ENCODE results near the gene THOP1. TPM values are rescaled to one million over a fixed set of nuclear protein-coding genes. Genes with fewer than 3 reads are reported as not detected.

Gene THOP1
- 28.5 TPM for total RNA-seq

GRCh38 chr19:2785244-2785997 lies at the start of gene THOP1:
Gene THOP1, plus strand, starts transcription at chr19:2785503. Its CDS starts 160 bp downstream, at chr19:2785663.
- H3K36me3 ChIP-seq, result no peaks in the 10 kb centered on the region
- TF ChIP-seq POLR2A (IDR thresholded peaks at IDR 0.05) (no peak), POLR2AphosphoS5 (IDR thresholded peaks at IDR 0.05; ENCODE audit: insufficient read depth in 1 of 2, low read depth in 1 of 2) (peak; percentile 24 to 80), CTCF (IDR thresholded peaks at IDR 0.05) (no peak)
- H3K4me3 ChIP-seq, result peak within 1 kb of the TSS; percentile 63 to 72
- H3K27me3 ChIP-seq, result no peaks in the 10 kb centered on the region
- no peaks in the 10 kb centered on the region for H3K9me3 ChIP-seq
- peaks cover 51% of the 10 kb centered on the region for H3K4me1 ChIP-seq
- peak in 1 of 2 donors; percentile 91 for DNase-seq (ENCODE audit: extremely low spot score in 2 of 2)
- intact Hi-C loops (cut with DNase I), result no loop called here
- peak within 1 kb of the TSS; percentile 64 for H3K27ac ChIP-seq

DNA sequence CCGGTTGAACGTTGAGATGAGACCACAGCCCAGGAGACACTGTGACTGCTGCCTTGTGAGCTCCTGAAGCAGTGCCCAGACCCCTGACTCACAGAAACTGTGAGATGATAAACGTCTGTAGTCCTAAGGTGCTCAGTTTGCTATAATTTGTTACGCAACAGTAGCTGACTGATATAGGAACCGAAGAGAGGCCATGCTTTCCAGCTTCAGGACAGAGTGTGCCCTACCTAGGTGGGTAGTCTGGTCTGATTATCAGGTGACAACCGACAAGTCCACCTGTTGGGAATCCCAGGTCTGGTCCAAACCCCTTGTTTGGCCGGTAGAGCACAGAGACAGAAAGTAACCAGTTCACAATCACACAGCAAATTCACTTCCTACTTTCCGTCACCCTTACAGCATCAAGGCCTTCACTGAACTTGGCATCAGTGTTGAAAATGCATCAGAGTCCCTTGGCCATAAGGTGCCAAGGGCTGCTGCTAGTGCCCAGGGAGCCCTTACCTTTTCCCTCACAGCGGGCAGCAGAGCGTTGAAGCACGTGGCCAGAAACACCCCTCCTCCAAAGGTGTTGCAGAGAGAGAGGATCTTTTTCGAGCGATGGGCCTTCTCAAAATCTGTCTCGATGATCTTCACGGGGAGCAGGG lies 48.6 kb upstream of the THOP1 start:
- Histone ChIP-seq H3K4me1 (peaks cover 13% of the 10 kb centered on the region), H3K27ac (no peak overlapping the region), H3K4me3 (no peak overlapping the region), H3K36me3 (peaks cover 0 to 23% of the 10 kb centered on the region in 2 donors), H3K9me3 (no peaks in the 10 kb centered on the region), H3K27me3 (no peaks in the 10 kb centered on the region)
- TF ChIP-seq POLR2A (IDR thresholded peaks at IDR 0.05) (no peak), POLR2AphosphoS5 (IDR thresholded peaks at IDR 0.05; ENCODE audit: insufficient read depth in 1 of 2, low read depth in 1 of 2) (no peak), CTCF (IDR thresholded peaks at IDR 0.05) (no peak)
- no peak for DNase-seq (ENCODE audit: extremely low spot score in 2 of 2)
- intact Hi-C loops (cut with DNase I), result no loop called here

GRCh38 chr19:2739602-2740313 lies 45.5 kb upstream of the THOP1 start, which contains the start of gene SLC39A3:
Gene SLC39A3, minus strand, starts transcription at chr19:2740017. Its CDS starts 2,760 bp downstream, at chr19:2737257.
- peaks cover 13% of the 10 kb centered on the region for H3K4me1 ChIP-seq
- TF ChIP-seq POLR2A (IDR thresholded peaks at IDR 0.05) (no peak), POLR2AphosphoS5 (IDR thresholded peaks at IDR 0.05; ENCODE audit: insufficient read depth in 1 of 2, low read depth in 1 of 2) (peak; percentile 59 to 97), CTCF (IDR thresholded peaks at IDR 0.05) (peak in 2 of 3 experiments; percentile 9 to 30)
- peak in 1 of 2 donors; percentile 94 for DNase-seq (ENCODE audit: extremely low spot score in 2 of 2)
- no peaks in the 10 kb centered on the region for H3K9me3 ChIP-seq
- peak within 1 kb of the TSS; percentile 80 to 100 for H3K4me3 ChIP-seq
- H3K27me3 ChIP-seq, result no peaks in the 10 kb centered on the region
- intact Hi-C loops (cut with DNase I), result no loop called here
- H3K36me3 ChIP-seq, result peaks cover 0 to 9% of the 10 kb centered on the region in 2 donors
- H3K27ac ChIP-seq, result peak within 1 kb of the TSS; percentile 40

DNA sequence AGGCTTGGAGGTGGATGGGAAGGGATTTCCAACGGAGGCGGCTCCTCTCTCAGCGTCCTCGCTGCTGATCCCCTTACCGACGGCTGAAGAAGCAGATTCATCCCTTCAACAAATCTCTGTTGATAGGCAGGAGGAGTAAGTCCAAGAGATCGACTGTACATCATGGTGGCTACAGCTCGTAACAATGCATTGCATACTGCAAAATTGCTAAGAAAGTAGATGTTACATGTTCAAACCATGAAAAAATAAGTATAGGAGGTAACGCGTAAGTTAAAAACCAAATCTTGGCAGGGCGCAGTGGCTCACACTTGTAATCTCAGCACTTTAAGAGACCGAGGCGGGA lies 45.0 kb upstream of the THOP1 start:
- no peak for DNase-seq (ENCODE audit: extremely low spot score in 2 of 2)
- Histone ChIP-seq H3K27me3 (no peaks in the 10 kb centered on the region), H3K27ac (no peak overlapping the region), H3K4me3 (peak overlapping the region; percentile 80 to 100), H3K9me3 (no peaks in the 10 kb centered on the region), H3K4me1 (peaks cover 13% of the 10 kb centered on the region), H3K36me3 (peaks cover 0 to 9% of the 10 kb centered on the region in 2 donors)
- TF ChIP-seq CTCF (IDR thresholded peaks at IDR 0.05) (no peak), POLR2AphosphoS5 (IDR thresholded peaks at IDR 0.05; ENCODE audit: insufficient read depth in 1 of 2, low read depth in 1 of 2) (no peak), POLR2A (IDR thresholded peaks at IDR 0.05) (no peak)
- intact Hi-C loops (cut with DNase I), result no loop called here
